ENCODE data around the gene GRHL3.

GRHL3 gene

DNA sequence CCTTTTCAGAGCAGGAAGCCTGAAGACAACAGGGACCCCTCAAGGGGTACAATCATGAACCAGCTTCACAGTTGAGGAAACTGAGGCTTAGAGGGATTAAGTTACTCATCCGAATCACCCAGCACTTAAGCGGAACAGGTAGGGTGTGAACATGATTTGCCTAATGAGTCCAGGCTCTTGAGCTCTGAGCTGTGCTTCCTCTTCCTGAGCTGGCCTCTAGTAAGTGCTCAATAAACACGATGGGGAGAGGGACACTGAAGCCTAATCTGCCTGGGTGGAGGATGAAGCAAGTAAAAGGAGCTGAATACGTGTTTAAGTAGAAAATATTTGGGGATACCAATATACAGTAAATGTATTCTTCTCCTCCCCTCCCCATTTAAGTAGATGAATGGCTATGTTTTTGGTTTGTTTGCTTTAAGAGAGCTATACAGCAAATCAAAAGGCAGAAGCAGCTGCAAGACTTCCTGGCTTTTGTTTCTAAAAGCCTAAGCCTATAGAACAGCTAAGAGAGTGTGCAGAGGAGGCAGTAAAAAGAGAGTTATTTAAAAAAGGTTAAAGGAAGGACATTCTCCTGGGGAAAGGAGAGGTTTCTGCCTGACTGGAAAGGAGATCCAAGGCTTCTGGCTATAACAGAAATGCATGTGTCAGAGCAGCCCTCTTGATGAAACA is 74.0 kb downstream of the GRHL3 start:
- no peak overlapping the region for H3K27ac ChIP-seq

DNA sequence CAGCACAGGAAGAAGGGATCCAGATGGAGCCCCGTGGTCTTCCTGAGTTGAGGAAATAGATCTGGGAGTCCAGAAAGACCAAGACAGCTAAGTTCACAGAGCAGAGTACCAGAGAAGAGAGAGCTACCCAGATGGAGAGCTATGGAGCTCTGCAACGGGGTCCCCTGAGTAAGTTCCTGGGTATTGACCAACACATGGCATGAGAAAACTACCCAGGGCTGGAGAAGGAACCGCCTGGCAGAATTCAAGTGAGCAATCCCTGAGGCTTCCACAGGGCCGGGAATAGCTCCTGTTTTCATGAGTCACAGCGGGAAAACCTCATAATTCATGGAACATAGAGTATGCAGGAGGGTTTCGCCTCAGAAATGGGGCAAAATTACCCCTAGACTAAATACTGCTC is 74.7 kb downstream of the GRHL3 start:
- TF ChIP-seq ZFX (IDR thresholded peaks at IDR 0.05; ENCODE audit: borderline replicate concordance) (no peak), CTCF (IDR thresholded peaks at IDR 0.05) (no peak)
- no peak overlapping the region for H3K27ac ChIP-seq

More for the DNA sequence above, 74.0 kb downstream of the GRHL3 start:
- TF ChIP-seq ZFX (IDR thresholded peaks at IDR 0.05; ENCODE audit: borderline replicate concordance) (no peak), CTCF (IDR thresholded peaks at IDR 0.05) (no peak)

DNA sequence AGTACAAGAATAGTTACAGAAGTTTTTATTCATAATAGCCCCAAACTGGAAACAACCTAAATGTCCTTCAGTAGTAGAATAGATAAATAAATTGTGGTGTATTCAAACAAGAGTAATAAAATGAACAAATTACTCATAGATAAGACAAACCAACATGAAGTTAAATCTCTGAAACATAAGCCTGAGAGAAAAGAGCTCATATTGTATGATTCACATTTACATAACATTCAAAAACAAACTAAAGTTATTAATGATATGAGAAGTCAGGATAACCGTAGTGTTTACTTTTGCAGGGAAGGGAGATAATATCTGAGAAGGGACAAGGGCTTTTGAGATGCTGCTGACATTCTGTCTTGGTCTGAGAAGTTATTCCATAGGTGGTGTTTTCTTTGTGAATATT is 80.9 kb downstream of the GRHL3 start:
- no peak overlapping the region for H3K27ac ChIP-seq
- TF ChIP-seq ZFX (IDR thresholded peaks at IDR 0.05; ENCODE audit: borderline replicate concordance) (no peak), CTCF (IDR thresholded peaks at IDR 0.05) (no peak)

DNA sequence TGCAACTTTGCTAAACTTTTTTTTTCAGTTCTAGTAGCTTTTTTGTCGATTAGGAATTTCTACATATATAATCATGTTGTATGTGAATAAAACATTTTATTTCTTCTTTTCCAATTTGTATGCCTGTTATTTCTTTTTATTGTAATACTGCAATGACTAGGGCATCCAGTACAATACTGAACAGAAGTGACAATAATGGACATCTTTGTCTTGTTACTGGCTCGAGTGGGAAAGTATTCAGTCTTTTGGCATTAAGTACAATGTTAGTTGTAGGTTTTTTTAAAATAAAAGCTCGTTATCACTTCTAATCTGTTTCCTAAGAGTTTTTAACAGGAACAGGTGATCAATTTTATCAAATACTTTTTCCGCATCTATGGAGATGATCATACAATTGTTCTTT is 84.6 kb downstream of the GRHL3 start:
- H3K27ac ChIP-seq: no peak overlapping the region
- TF ChIP-seq ZFX (IDR thresholded peaks at IDR 0.05; ENCODE audit: borderline replicate concordance) (no peak), CTCF (IDR thresholded peaks at IDR 0.05) (no peak)

Data from 22Rv1 (cell line).